Ovary (tissue), 9 donors: Measurements from ENCODE around the gene GPR156. TPM values are rescaled to one million over a fixed set of nuclear protein-coding genes. Genes with fewer than 3 reads are reported as not detected.

Source experiments
- DNase-seq, 5 donors: peaks; one replicate each; pipeline ENCODE4 v3.0.0-alpha.2; 2019 to 2020
- H3K27ac ChIP-seq, 2 donors: fragments of 200-600 bp; one replicate each; pipeline versions ENCODE4 v1.5.1 to v1.8.0; 2019 to 2022
- H3K27me3 ChIP-seq: fragments of 200-600 bp; one replicate; pipeline ENCODE4 v1.8.0; 2022
- H3K36me3 ChIP-seq: fragments of 200-600 bp; sonication (generic); one replicate; pipeline ENCODE4 v1.5.1; 2019
- H3K4me1 ChIP-seq: one replicate; pipeline ENCODE4 v1.8.1; 2013; ENCODE audit warnings: mild to moderate bottlenecking, moderate library complexity; ENCODE audit not compliant: insufficient read depth
- H3K4me3 ChIP-seq: fragments of 200-600 bp; sonication (generic); one replicate; pipeline ENCODE4 v1.5.1; 2017
- H3K9me3 ChIP-seq, 2 donors: fragments of 200-600 bp in 1 of 2; sonication (generic) in 1 of 2; one replicate each; pipeline versions ENCODE4 v1.5.1 to v1.8.1; 2013 to 2019; ENCODE audit warnings: mild to moderate bottlenecking in 1 of 2, moderate library complexity in 1 of 2
- CTCF ChIP-seq, 3 donors: fragments of 450-650 bp in 2 of 3; fragments of 200-600 bp in 1 of 3; IDR thresholded peaks; one replicate each; pipeline versions ENCODE4 v1.5.1 to v1.8.0; 2016 to 2022; ENCODE audit warnings: antibody characterized with exemption in 3 of 3, mild to moderate bottlenecking in 1 of 3
- EP300 ChIP-seq: sonication (generic); formaldehyde crosslinking; IDR thresholded peaks from one replicate; pipeline ENCODE4 v1.6.1; 2017; ENCODE audit warnings: antibody characterized with exemption
- POLR2A ChIP-seq: fragments of 450-650 bp; IDR thresholded peaks from one replicate; pipeline ENCODE4 v1.6.1; 2017; ENCODE audit warnings: antibody characterized with exemption, mild to moderate bottlenecking, moderate library complexity
- WGBS, 3 donors: extraction: QIAGEN DNeasy Blood & Tissue Kit in 1 of 3; methylation state at CpG; one replicate each; pipeline versions ENCODE4 v1.1.5 to v1.1.7; 2013 to 2017; 5-methylcytosine and 5-hydroxymethylcytosine counted together
- intact Hi-C, 4 donors: fragments of 100-400 bp; cut with DNase I; formaldehyde crosslinking; loops; one replicate each; pipeline versions ENCODE4 v1.11.0 to v1.15.1; 2022 to 2023
- polyA plus RNA-seq, 2 donors: library from polyadenylated mRNA; stranded (reverse); fragments of 200-250 nt in 1 of 2; fragments of 350-450 nt in 1 of 2; fragmentation: Illumina TruSeq in 1 of 2; extraction: RNeasy Lipid Tissue Mini Kit (QIAGEN cat#74804) in 1 of 2; gene quantifications; one replicate each; pipeline ENCODE4 v1.2.3, GENCODE V29; 2013 to 2014
- total RNA-seq, 7 donors: library from RNA; depleted of rRNA in 2 of 7; stranded (reverse); fragments of >200 nt in 2 of 7; fragmentation: NEBNext Ultra II Directional in 3 of 7; extraction: Animal tissue kit (Norgen Biotek cat#: 25700) in 3 of 7; gene quantifications; one replicate each; pipeline versions ENCODE4 v1.1.0 to v1.2.4, GENCODE V29; 2016 to 2023
- donor health status: DM: no; HTN: no; CAD: no; lungs with moderate emphysema.
- donor health status: DM: no; HTN: no; CAD: no.
- donor health status: Bipolar disorder and iron deficiency.
- donor health status: DM: yes; HTN: yes; CAD: no.
- donor health status: DM: no; HTN: no; CAD: no.
- donor health status: DM: yes; HTN: yes; CAD: no.

GPR156 gene
- total and polyA plus RNA-seq, 9 donors = 0.24 to 3.5 (median 1.4) TPM

DNA sequence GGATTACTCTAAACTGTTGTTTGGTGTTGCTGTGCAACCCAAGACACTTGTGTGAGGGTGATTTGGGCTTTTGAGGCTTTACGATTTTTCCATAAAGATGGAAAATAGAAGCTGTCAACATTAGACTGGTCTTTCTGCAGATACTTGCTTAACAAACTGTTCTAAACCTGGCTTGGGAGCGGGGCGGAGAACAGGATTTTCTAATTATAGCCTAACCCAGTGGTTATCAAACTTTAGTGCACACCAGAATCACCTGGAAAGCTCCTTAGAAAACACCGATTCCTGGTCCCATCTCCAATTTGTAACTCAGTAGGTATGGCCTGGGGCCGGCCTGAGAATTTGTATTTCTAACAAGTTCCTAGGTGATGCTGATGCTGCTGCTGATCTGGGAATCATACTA lies 19.0 kb downstream of the GPR156 start:
- no peak for TF ChIP-seq EP300
- no peak for TF ChIP-seq POLR2A
- TF ChIP-seq CTCF (IDR thresholded peaks at IDR 0.05) = no peak
- Histone ChIP-seq H3K36me3 (no peaks in the 10 kb centered on the region), H3K9me3 (no peaks in the 10 kb centered on the region), H3K27ac (no peak overlapping the region), H3K27me3 (no peaks in the 10 kb centered on the region), H3K4me1 (no peaks in the 10 kb centered on the region), H3K4me3 (no peak overlapping the region)
- no peak for DNase-seq
- 72 to 86% (median 84%) methylated on average over 5 of the region's 5 CpGs for WGBS, 3 donors
- intact Hi-C loops = no loop called here

DNA sequence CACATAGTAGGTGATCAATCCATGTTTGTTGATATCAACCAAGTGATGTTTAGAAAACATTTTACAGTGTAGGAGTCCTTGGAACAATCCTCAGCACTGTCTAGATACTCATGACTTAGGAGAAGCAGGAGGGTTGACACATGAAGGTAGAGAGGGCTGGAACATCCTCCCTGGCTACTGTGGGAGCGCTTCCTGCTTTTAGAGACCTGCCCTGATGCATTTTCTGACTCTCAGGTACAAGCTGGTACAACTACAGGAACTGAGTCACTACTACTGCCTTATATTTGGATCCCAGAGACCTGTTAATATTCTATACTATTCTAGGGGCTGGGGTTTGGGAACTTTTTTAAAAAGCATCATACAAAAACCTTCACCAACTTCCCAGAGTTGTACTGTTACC lies 20.1 kb downstream of the GPR156 start:
- Histone ChIP-seq H3K36me3 (no peaks in the 10 kb centered on the region), H3K9me3 (no peaks in the 10 kb centered on the region), H3K27me3 (no peaks in the 10 kb centered on the region), H3K27ac (no peak overlapping the region), H3K4me3 (no peak overlapping the region), H3K4me1 (no peaks in the 10 kb centered on the region)
- DNase-seq = no peak
- intact Hi-C loops = no loop called here
- WGBS, 3 donors = 84 to 94% (median 91%) methylated on average over 1 of the region's 1 CpG
- no peak for TF ChIP-seq CTCF (IDR thresholded peaks at IDR 0.05)
- TF ChIP-seq EP300 = no peak
- TF ChIP-seq POLR2A = no peak

GRCh38 chr3:120263792-120264191 lies 21.2 kb downstream of the GPR156 start:
- no peaks in the 10 kb centered on the region for H3K27me3 ChIP-seq
- intact Hi-C loops = no loop called here

DNA sequence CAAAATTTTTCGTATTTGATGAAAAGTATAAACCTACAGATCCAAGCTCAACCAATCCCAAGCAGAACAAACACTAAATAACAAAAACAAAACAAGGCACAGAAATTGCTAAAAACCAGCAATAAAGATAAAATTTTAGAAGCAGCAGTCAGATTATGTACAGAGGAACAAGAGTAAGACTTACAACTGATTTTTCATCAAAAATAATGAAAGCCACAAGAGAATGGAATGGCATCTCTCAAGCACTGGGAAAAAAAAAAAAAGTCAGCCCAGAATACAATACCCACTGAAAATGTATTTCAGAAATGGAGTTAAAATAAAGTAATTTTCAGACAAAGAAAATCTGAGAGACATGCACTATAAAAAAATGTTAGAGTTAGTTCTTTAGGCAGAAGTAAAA lies 27.0 kb downstream of the GPR156 start:
- no peak for DNase-seq
- no peaks in the 10 kb centered on the region for H3K9me3 ChIP-seq
- TF ChIP-seq POLR2A (no peak), CTCF (IDR thresholded peaks at IDR 0.05) (no peak), EP300 (no peak)
- H3K27ac ChIP-seq = no peak overlapping the region
- H3K27me3 ChIP-seq = no peaks in the 10 kb centered on the region
- H3K4me3 ChIP-seq = no peak overlapping the region
- intact Hi-C loops = no loop called here
- no peaks in the 10 kb centered on the region for H3K36me3 ChIP-seq
- WGBS, 3 donors = 90 to 98% (median 97%) methylated on average over 1 of the region's 1 CpG
- no peaks in the 10 kb centered on the region for H3K4me1 ChIP-seq

More at GRCh38 chr3:120263792-120264191, 21.2 kb downstream of the GPR156 start:
- Histone ChIP-seq H3K9me3 (no peaks in the 10 kb centered on the region), H3K27ac (no peak overlapping the region), H3K4me1 (no peaks in the 10 kb centered on the region), H3K36me3 (no peaks in the 10 kb centered on the region), H3K4me3 (no peak overlapping the region)
- no peak for DNase-seq
- 69 to 80% (median 79%) methylated on average over 5 of the region's 5 CpGs for WGBS, 3 donors
- TF ChIP-seq EP300 (no peak), POLR2A (no peak), CTCF (IDR thresholded peaks at IDR 0.05) (no peak)

GRCh38 chr3:120245386-120245785 lies 39.6 kb downstream of the GPR156 start:
- H3K4me1 ChIP-seq = no peaks in the 10 kb centered on the region
- no peaks in the 10 kb centered on the region for H3K27me3 ChIP-seq
- no peak overlapping the region for H3K27ac ChIP-seq
- no peak overlapping the region for H3K4me3 ChIP-seq
- no peaks in the 10 kb centered on the region for H3K9me3 ChIP-seq
- DNase-seq = no peak
- no peak for TF ChIP-seq POLR2A
- no peak for TF ChIP-seq EP300
- no peak for TF ChIP-seq CTCF (IDR thresholded peaks at IDR 0.05)
- H3K36me3 ChIP-seq = no peaks in the 10 kb centered on the region
- intact Hi-C loops = loop anchor here in 3 of 4 donors (5.0 to 10.0 kb wide), 3 partner anchors 172 to 312 kb away; no protein-coding TSS in a partner anchor
